ENCODE data around the gene PDE10A.

DNA sequence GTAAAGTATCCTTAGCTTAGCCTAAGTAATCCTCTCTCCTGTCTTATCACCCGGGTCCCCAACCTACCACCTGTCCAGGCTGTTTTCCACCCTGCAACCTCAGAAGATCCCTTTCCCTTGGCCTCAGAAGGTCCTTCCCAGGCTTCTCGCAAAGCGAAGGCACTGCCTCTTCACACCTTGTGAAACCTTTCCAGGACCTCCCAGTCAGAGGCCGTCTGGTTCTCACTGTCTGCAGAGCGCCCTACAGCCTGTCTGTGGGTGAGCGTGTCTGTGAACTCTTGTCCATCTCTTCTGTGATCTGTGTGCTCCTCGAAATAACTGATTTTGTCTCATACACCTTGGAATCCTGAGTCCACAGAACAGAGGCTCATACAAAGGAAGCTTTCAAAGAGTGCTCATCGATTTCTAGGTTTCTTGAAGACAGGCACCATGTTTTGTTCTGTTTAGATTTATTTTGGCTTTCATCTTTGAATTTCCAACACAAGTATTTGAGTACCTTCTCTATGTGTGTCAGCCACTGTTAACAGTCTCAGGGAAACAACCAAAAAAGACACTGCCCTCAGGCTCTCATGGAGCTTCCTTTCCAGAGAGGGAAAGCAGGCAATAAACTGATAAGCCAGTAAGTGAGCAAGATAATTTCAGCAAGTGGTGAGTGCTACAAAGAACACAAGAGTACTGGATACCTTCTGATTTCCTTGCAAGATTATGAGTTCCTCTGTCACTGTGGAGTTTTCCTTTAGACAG is 6.3 kb downstream of the PDE10A start:
- TF ChIP-seq, protein P1, sequence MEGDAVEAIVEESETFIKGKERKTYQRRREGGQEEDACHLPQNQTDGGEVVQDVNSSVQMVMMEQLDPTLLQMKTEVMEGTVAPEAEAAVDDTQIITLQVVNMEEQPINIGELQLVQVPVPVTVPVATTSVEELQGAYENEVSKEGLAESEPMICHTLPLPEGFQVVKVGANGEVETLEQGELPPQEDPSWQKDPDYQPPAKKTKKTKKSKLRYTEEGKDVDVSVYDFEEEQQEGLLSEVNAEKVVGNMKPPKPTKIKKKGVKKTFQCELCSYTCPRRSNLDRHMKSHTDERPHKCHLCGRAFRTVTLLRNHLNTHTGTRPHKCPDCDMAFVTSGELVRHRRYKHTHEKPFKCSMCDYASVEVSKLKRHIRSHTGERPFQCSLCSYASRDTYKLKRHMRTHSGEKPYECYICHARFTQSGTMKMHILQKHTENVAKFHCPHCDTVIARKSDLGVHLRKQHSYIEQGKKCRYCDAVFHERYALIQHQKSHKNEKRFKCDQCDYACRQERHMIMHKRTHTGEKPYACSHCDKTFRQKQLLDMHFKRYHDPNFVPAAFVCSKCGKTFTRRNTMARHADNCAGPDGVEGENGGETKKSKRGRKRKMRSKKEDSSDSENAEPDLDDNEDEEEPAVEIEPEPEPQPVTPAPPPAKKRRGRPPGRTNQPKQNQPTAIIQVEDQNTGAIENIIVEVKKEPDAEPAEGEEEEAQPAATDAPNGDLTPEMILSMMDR (IDR thresholded peaks at IDR 0.05), result no peak
- TF ChIP-seq POLR2A (IDR thresholded peaks at IDR 0.05) (no peak), EP300 (IDR thresholded peaks at IDR 0.05) (no peak)

Measured in ovary (tissue), 3 donors.